Lung (tissue), 12 donors: ENCODE data around the gene ZNF366. TPM values are rescaled to one million over a fixed set of nuclear protein-coding genes. Genes with fewer than 3 reads are reported as not detected.
A peak's percentile ranks its signal among the peaks of the same experiment; 100 is the strongest.

ENCODE experiments used
- ATAC-seq: fragments of 200-7000 bp; cut with Tn5 transposase; one replicate; pipeline ENCODE4 v1.9.1; 2020; ENCODE audit warnings: moderate number of reproducible peaks; ENCODE audit not compliant: insufficient read depth, low FRiP score
- DNase-seq, 3 donors: peaks; one replicate each; pipeline ENCODE4 v3.0.0-alpha.2; 2013 to 2017
- H3K27ac ChIP-seq, 2 donors: one replicate each; pipeline ENCODE4 v1.5.1; 2013; ENCODE audit warnings: mild to moderate bottlenecking in 2 of 2, moderate library complexity in 2 of 2, control low read depth in 1 of 2, inconsistent platforms in 1 of 2, low read depth in 1 of 2, low read length in 1 of 2
- H3K27me3 ChIP-seq, 3 donors: one replicate each; pipeline ENCODE4 v1.5.1; 2013; ENCODE audit warnings: low read length in 2 of 3; ENCODE audit not compliant: control insufficient read depth in 3 of 3, insufficient read depth in 3 of 3
- H3K36me3 ChIP-seq, 4 donors: one replicate each; pipeline ENCODE4 v1.5.1; 2013; ENCODE audit warnings: low read length in 4 of 4, mild to moderate bottlenecking in 1 of 4, moderate library complexity in 1 of 4; ENCODE audit not compliant: control insufficient read depth in 4 of 4, insufficient read depth in 4 of 4
- H3K4me1 ChIP-seq, 5 donors: one replicate each; pipeline ENCODE4 v1.5.1; 2013; ENCODE audit warnings: low read length in 5 of 5, mild to moderate bottlenecking in 2 of 5, moderate library complexity in 1 of 5; ENCODE audit not compliant: control insufficient read depth in 5 of 5, insufficient read depth in 5 of 5
- H3K4me3 ChIP-seq: one replicate; pipeline ENCODE4 v1.5.1; 2013; ENCODE audit warnings: mild to moderate bottlenecking, control low read depth, moderate library complexity
- H3K9ac ChIP-seq, 2 donors: one replicate each; pipeline ENCODE4 v1.5.1; 2013; ENCODE audit warnings: low read length in 2 of 2, control low read depth in 1 of 2; ENCODE audit not compliant: insufficient read depth in 1 of 2
- H3K9me3 ChIP-seq, 4 donors: one replicate each; pipeline ENCODE4 v1.5.1; 2013; ENCODE audit warnings: low read length in 3 of 4, mild to moderate bottlenecking in 1 of 4, moderate library complexity in 1 of 4; ENCODE audit not compliant: control insufficient read depth in 4 of 4, insufficient read depth in 3 of 4
- WGBS, 2 donors: extraction: QIAGEN DNeasy Blood & Tissue Kit; methylation state at CpG; one replicate each; pipeline ENCODE4 v1.1.7; 2013; 5-methylcytosine and 5-hydroxymethylcytosine counted together
- polyA plus RNA-seq, 2 donors: library from polyadenylated mRNA; stranded (reverse); fragments of 200-250 nt; gene quantifications; one replicate each; pipeline ENCODE4 v1.2.1, GENCODE V29; 2013
- total RNA-seq, 2 donors: library from RNA; depleted of rRNA in 1 of 2; stranded (reverse); fragments of >200 nt in 1 of 2; gene quantifications; one replicate each; pipeline ENCODE4 v1.2.1, GENCODE V29; 2014 to 2021
- TF ChIP-seq, protein P1 (sequence below): IDR thresholded peaks from 2 replicates; pipeline ENCODE4 v1.5.1; 2012; ENCODE audit warnings: mild to moderate bottlenecking; ENCODE audit errors: control extremely low read depth, extremely low read depth
- donor health status: control.
- donor health status: control.
- donor health status: Bipolar disorder and iron deficiency.
- donor health status: healthy.
- donor health status: DM: yes; HTN: yes; CAD: no.

The ZNF366 gene
- total and polyA plus RNA-seq, 4 donors = 0.73 to 6.0 (median 3.6) TPM

DNA sequence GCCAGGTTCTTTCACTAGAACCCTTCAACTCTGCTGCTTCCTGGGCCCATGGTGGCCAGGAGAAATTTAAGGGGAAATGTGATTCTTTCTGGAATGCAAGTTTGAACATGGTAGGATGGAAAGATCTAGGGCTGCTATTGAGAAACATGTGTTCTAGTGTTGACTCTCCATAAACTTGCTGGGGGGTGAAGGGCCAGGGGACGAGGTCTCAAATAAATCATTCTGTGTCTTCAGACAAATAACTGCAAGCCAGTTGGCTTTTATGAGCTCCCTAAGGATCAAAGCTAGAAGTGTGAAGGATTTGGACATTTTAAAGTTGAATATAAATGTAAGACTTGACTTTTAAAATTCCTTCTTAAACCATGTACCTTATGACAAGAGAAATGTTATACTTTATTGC, 78.5 kb downstream of the ZNF366 start:
- Histone ChIP-seq H3K9ac (no peak overlapping the region), H3K27ac (peak overlapping the region in 1 of 2 donors; percentile 26), H3K4me1 (peaks cover 2 to 15% (median 4%) of the 10 kb centered on the region in 5 donors), H3K9me3 (no peaks in the 10 kb centered on the region), H3K4me3 (no peak overlapping the region), H3K27me3 (no peaks in the 10 kb centered on the region), H3K36me3 (no peaks in the 10 kb centered on the region)
- no peak for DNase-seq
- ATAC-seq = no peak
- TF ChIP-seq, protein P1, sequence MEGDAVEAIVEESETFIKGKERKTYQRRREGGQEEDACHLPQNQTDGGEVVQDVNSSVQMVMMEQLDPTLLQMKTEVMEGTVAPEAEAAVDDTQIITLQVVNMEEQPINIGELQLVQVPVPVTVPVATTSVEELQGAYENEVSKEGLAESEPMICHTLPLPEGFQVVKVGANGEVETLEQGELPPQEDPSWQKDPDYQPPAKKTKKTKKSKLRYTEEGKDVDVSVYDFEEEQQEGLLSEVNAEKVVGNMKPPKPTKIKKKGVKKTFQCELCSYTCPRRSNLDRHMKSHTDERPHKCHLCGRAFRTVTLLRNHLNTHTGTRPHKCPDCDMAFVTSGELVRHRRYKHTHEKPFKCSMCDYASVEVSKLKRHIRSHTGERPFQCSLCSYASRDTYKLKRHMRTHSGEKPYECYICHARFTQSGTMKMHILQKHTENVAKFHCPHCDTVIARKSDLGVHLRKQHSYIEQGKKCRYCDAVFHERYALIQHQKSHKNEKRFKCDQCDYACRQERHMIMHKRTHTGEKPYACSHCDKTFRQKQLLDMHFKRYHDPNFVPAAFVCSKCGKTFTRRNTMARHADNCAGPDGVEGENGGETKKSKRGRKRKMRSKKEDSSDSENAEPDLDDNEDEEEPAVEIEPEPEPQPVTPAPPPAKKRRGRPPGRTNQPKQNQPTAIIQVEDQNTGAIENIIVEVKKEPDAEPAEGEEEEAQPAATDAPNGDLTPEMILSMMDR = no peak
- WGBS, 2 donors = 68 to 92% methylated on average over 1 of the region's 1 CpG

DNA sequence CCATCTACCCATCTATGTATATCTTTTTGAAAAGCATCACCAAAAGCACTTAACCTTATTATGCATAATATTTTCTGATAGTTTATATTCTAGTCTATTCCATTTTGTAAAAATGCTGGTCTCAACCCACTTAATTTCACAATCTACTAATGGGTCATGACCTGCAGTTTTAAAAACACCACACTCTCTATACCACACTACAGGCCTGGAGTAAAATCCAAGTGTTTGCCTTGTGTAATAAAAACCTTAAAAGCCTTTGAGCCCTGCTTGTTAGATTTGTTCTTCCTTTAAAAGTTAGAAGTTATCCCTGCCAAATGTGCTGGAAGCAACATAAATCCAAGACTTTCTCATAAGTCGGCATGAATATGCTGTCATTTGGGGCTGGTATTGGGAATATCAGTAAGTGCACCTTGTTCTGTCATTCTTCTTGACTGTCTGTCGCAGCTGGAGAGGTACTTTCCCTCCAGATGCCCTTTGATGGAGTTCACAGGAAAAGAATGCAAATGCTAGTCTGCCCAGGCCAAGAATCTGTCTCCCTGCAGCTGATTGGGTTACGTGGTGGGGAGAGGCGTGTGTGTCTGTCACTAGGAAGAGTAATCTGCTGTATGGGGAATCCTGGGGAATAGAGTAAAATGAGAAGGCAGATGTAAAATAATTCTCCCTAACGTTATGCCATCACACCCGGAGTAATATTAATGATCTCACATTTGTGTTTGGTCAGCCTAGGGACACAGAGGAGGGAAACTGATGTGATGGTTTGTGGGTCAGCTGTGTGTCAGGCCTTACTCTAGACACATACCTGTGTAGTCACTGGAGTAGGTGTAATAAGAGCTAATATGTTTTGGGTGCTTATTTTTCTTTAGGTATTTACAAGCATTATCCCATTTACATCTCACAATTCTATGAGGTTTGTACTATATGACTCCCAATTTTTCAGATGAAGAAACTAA, 79.4 kb downstream of the ZNF366 start:
- Histone ChIP-seq H3K27me3 (no peaks in the 10 kb centered on the region), H3K27ac (peak overlapping the region; percentile 26 to 35), H3K9me3 (no peaks in the 10 kb centered on the region), H3K4me1 (peaks cover 0 to 7% (median 2%) of the 10 kb centered on the region in 5 donors), H3K36me3 (no peaks in the 10 kb centered on the region), H3K9ac (no peak overlapping the region), H3K4me3 (no peak overlapping the region)
- DNase-seq (peak in 1 of 3 donors; percentile 26), ATAC-seq (peak; percentile 47)
- TF ChIP-seq, protein P1 = no peak
- WGBS, 2 donors = 44 to 66% methylated on average over 6 of the region's 6 CpGs

DNA sequence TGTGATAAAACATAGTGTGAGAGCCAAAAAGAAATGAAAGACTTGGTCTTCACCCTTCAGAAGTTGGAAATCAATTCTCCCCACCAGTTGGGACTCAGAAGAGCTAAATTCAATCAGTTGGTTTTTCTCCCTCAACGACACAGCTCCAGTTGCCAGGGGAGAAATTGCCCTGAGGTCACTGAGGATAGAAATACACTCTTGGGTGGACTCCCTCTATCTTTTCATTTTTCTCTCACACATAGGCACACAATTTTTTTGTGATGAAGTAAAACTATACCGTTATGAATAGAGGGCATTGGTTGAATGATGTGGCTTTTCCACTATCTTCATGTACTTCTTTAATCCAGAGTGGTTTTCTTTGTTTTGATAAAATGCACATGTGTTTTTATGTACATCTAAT, 80.2 kb downstream of the ZNF366 start:
- H3K9ac ChIP-seq = no peak overlapping the region
- H3K27me3 ChIP-seq = no peaks in the 10 kb centered on the region
- DNase-seq (no peak), ATAC-seq (no peak)
- H3K4me3 ChIP-seq = no peak overlapping the region
- 75 to 93% methylated on average over 2 of the region's 2 CpGs for WGBS, 2 donors
- H3K9me3 ChIP-seq = no peaks in the 10 kb centered on the region
- no peak overlapping the region for H3K27ac ChIP-seq
- TF ChIP-seq, protein P1 = no peak
- H3K36me3 ChIP-seq = no peaks in the 10 kb centered on the region
- peaks cover 0 to 7% (median 2%) of the 10 kb centered on the region in 5 donors for H3K4me1 ChIP-seq
